Gastrocnemius medialis (tissue), 4 donors: Measurements from ENCODE around the gene TMEM132E.

ENCODE experiments used
- CTCF ChIP-seq, 5 experiments: fragments of 450-650 bp in 3 of 5; fragments of 200-600 bp in 2 of 5; sonication (generic) in 2 of 5; IDR thresholded peaks in 4 of 5; conservative IDR thresholded peaks in 1 of 5; 1 replicate in 4 of 5; 2 replicates in 1 of 5; pipeline ENCODE4 v1.5.1; 2016 to 2019; ENCODE audit warnings: antibody characterized with exemption in 5 of 5, mild to moderate bottlenecking in 3 of 5, moderate library complexity in 3 of 5
- POLR2A ChIP-seq, 2 donors: fragments of 450-650 bp; IDR thresholded peaks; one replicate each; pipeline ENCODE4 v1.6.1; 2017; ENCODE audit warnings: antibody characterized with exemption in 2 of 2, mild to moderate bottlenecking in 2 of 2, moderate library complexity in 2 of 2

- no peak for TF ChIP-seq CTCF (IDR thresholded peaks at IDR 0.05 in 4 of 5, conservative IDR thresholded peaks at IDR 0.05 in 1 of 5)
- TF ChIP-seq POLR2A (IDR thresholded peaks at IDR 0.05): no peak
Observed at GRCh38 chr17:34582901-34583245, 3.5 kb downstream of the TMEM132E start.
